Endodermal cell (in vitro differentiated cells): Measurements from ENCODE around the gene DUOXA2. TPM values are rescaled to one million over a fixed set of nuclear protein-coding genes. Genes with fewer than 3 reads are reported as not detected.

Experiments
- DNase-seq: peaks from one replicate; pipeline ENCODE4 v3.0.0-alpha.2; 2017
- H3K27ac ChIP-seq: 2 replicates; pipeline ENCODE4 v1.5.1; 2013; ENCODE audit warnings: mild to moderate bottlenecking, low read depth, low read length, moderate library complexity
- H3K27me3 ChIP-seq: 2 replicates; pipeline ENCODE4 v1.6.1; 2013; ENCODE audit warnings: mild to moderate bottlenecking, low read length, moderate library complexity; ENCODE audit not compliant: insufficient read depth, control insufficient read depth, poor library complexity, severe bottlenecking
- H3K36me3 ChIP-seq: 2 replicates; pipeline ENCODE4 v1.7.0; 2013; ENCODE audit warnings: mild to moderate bottlenecking, low read length, moderate library complexity; ENCODE audit not compliant: control insufficient read depth, insufficient read depth
- H3K4me1 ChIP-seq: one replicate; pipeline ENCODE4 v1.7.0; 2013; ENCODE audit warnings: low read length; ENCODE audit not compliant: control insufficient read depth, insufficient read depth
- H3K4me3 ChIP-seq: 2 replicates; pipeline ENCODE4 v1.5.1; 2013; ENCODE audit warnings: mild to moderate bottlenecking, low read length, moderate library complexity
- H3K9ac ChIP-seq: 2 replicates; pipeline ENCODE4 v1.6.1; 2013; ENCODE audit warnings: mild to moderate bottlenecking, low read length, moderate library complexity; ENCODE audit not compliant: poor library complexity, severe bottlenecking; ENCODE audit errors: extremely low read depth
- H3K9me3 ChIP-seq: 2 replicates; pipeline ENCODE4 v1.6.1; 2013; ENCODE audit warnings: mild to moderate bottlenecking, low read length, moderate library complexity; ENCODE audit not compliant: control insufficient read depth
- H3K27ac Mint-ChIP-seq: 2 replicates; pipeline ENCODE4 v1.8.0; 2020; ENCODE audit warnings: mixed read lengths
- H3K27me3 Mint-ChIP-seq: 2 replicates; pipeline ENCODE4 v1.8.0; 2021; ENCODE audit warnings: mild to moderate bottlenecking, mixed read lengths; ENCODE audit not compliant: insufficient read depth
- H3K36me3 Mint-ChIP-seq: 2 replicates; pipeline ENCODE4 v1.8.0; 2020; ENCODE audit warnings: low read depth, mixed read lengths
- H3K4me1 Mint-ChIP-seq: 2 replicates; pipeline ENCODE4 v1.8.0; 2020; ENCODE audit warnings: mixed read lengths
- H3K4me3 Mint-ChIP-seq: 2 replicates; pipeline ENCODE4 v1.8.0; 2020; ENCODE audit warnings: mild to moderate bottlenecking, moderate library complexity, mixed read lengths
- H3K9me3 Mint-ChIP-seq: 2 replicates; pipeline ENCODE4 v1.8.0; 2020; ENCODE audit warnings: mild to moderate bottlenecking, mixed read lengths
- CTCF ChIP-seq: fragments of 200-600 bp; sonication (generic); conservative IDR thresholded peaks from 2 replicates; pipeline ENCODE4 v1.5.0; 2021; ENCODE audit warnings: antibody characterized with exemption, mild to moderate bottlenecking
- WGBS, 2 experiments: methylation state at CpG; one replicate each; pipeline versions ENCODE4 v1.1.5 to v1.1.7; 2013; ENCODE audit warnings: missing lambda C conversion rate in 2 of 2, mixed read lengths in 1 of 2; ENCODE audit not compliant: insufficient coverage in 1 of 2, insufficient read length in 1 of 2; 5-methylcytosine and 5-hydroxymethylcytosine counted together
- total RNA-seq, 2 donors: library from RNA; stranded (reverse); fragmentation: NEBNext Ultra II Directional in 1 of 2; extraction: Animal tissue kit (Norgen Biotek cat#: 25700) in 1 of 2; gene quantifications; 2 replicates in 1 of 2; 3 replicates in 1 of 2; pipeline ENCODE4 v1.2.1, GENCODE V29; 2021

The DUOXA2 gene
- total RNA-seq, 2 donors from 2014 or later: not detected

GRCh38 chr15:45121020-45121419 lies 6.9 kb downstream of the DUOXA2 start:
- Mint-ChIP-seq H3K9me3 (peaks cover 7% of the 10 kb centered on the region), H3K27ac (no peak overlapping the region), H3K36me3 (no peaks in the 10 kb centered on the region), H3K4me3 (no peak overlapping the region), H3K4me1 (no peaks in the 10 kb centered on the region), H3K27me3 (peaks cover 87% of the 10 kb centered on the region)
- no peaks in the 10 kb centered on the region for H3K36me3 ChIP-seq
- 94% methylated on average over 3 of the region's 3 CpGs for WGBS, 2 experiments
- TF ChIP-seq CTCF: no peak
- no peaks in the 10 kb centered on the region for H3K9me3 ChIP-seq
- no peak for DNase-seq
- H3K4me3 ChIP-seq: no peak overlapping the region
- H3K9ac ChIP-seq: no peak overlapping the region
- no peaks in the 10 kb centered on the region for H3K4me1 ChIP-seq
- peaks cover 85% of the 10 kb centered on the region for H3K27me3 ChIP-seq
- H3K27ac ChIP-seq: no peak overlapping the region

- no peak overlapping the region for H3K4me3 Mint-ChIP-seq
- DNase-seq: no peak
- H3K36me3 Mint-ChIP-seq: no peaks in the 10 kb centered on the region
- no peaks in the 10 kb centered on the region for H3K4me1 Mint-ChIP-seq
- no peak overlapping the region for H3K9ac ChIP-seq
- peaks cover 85% of the 10 kb centered on the region for H3K27me3 ChIP-seq
- no peak overlapping the region for H3K4me3 ChIP-seq
- H3K27me3 Mint-ChIP-seq: peaks cover 86% of the 10 kb centered on the region
- no peak overlapping the region for H3K27ac Mint-ChIP-seq
- no peak for TF ChIP-seq CTCF
- H3K9me3 Mint-ChIP-seq: peaks cover 7% of the 10 kb centered on the region
- no peak overlapping the region for H3K27ac ChIP-seq
- H3K4me1 ChIP-seq: no peaks in the 10 kb centered on the region
- H3K36me3 ChIP-seq: no peaks in the 10 kb centered on the region
- no peaks in the 10 kb centered on the region for H3K9me3 ChIP-seq
- WGBS, 2 experiments: 74 to 83% methylated on average over 6 to 8 of the region's 9 CpGs
These were observed 7.7 kb downstream of the DUOXA2 start for GRCh38 chr15:45121706-45122417.

GRCh38 chr15:45122719-45123118 lies 8.6 kb downstream of the DUOXA2 start:
- H3K9me3 Mint-ChIP-seq: peaks cover 3% of the 10 kb centered on the region
- H3K27ac ChIP-seq: no peak overlapping the region
- no peak overlapping the region for H3K27ac Mint-ChIP-seq
- no peak overlapping the region for H3K4me3 ChIP-seq
- TF ChIP-seq CTCF: no peak
- H3K9me3 ChIP-seq: no peaks in the 10 kb centered on the region
- H3K4me3 Mint-ChIP-seq: no peak overlapping the region
- H3K36me3 ChIP-seq: no peaks in the 10 kb centered on the region
- WGBS, 2 experiments: 90% methylated on average over 6 to 7 of the region's 7 CpGs
- H3K9ac ChIP-seq: no peak overlapping the region
- no peaks in the 10 kb centered on the region for H3K36me3 Mint-ChIP-seq
- H3K4me1 Mint-ChIP-seq: no peaks in the 10 kb centered on the region
- H3K27me3 Mint-ChIP-seq: peaks cover 82% of the 10 kb centered on the region
- H3K4me1 ChIP-seq: no peaks in the 10 kb centered on the region
- no peak for DNase-seq
- H3K27me3 ChIP-seq: peaks cover 85% of the 10 kb centered on the region
